Measurements from ENCODE around the gene NLRP5.
"Not testable (repeated sequence)": the region's sequence is repeated elsewhere in the genome, so short reads cannot be mapped to it uniquely, and the experiment has no call there.

NLRP5 gene

GRCh38 chr19:55993492-55993891 lies 6.9 kb downstream of the NLRP5 start:
- peaks cover 5% of the 10 kb centered on the region for H3K36me3 Mint-ChIP-seq (ENCODE audit: insufficient read depth)
- no peak for DNase-seq (ENCODE audit: low spot score in 2 of 2)
- ATAC-seq (replicated peaks; ENCODE audit: extremely low read depth, poor library complexity, severe bottlenecking), result no peak
- no peak overlapping the region for H3K4me3 Mint-ChIP-seq
- no peaks in the 10 kb centered on the region for H3K4me1 Mint-ChIP-seq
- H3K27ac Mint-ChIP-seq (ENCODE audit: low read depth), result no peak overlapping the region
- H3K9me3 Mint-ChIP-seq, result peaks cover 16% of the 10 kb centered on the region
- no peaks in the 10 kb centered on the region for H3K27me3 Mint-ChIP-seq

GRCh38 chr19:56014765-56015164 lies 28.2 kb downstream of the NLRP5 start:
- Mint-ChIP-seq H3K4me3 (no peak overlapping the region), H3K36me3 (ENCODE audit: insufficient read depth) (peaks cover 1% of the 10 kb centered on the region), H3K4me1 (no peaks in the 10 kb centered on the region), H3K27me3 (no peaks in the 10 kb centered on the region), H3K9me3 (peaks cover 16% of the 10 kb centered on the region), H3K27ac (ENCODE audit: low read depth) (no peak overlapping the region)
- DNase-seq (ENCODE audit: low spot score in 2 of 2) (no peak), ATAC-seq (replicated peaks; ENCODE audit: extremely low read depth, poor library complexity, severe bottlenecking) (no peak)

- H3K27me3 Mint-ChIP-seq, result no peaks in the 10 kb centered on the region
- H3K36me3 Mint-ChIP-seq (ENCODE audit: insufficient read depth), result peaks cover 1% of the 10 kb centered on the region
- no peak overlapping the region for H3K4me3 Mint-ChIP-seq
- no peak overlapping the region for H3K27ac Mint-ChIP-seq (ENCODE audit: low read depth)
- peaks cover 16% of the 10 kb centered on the region for H3K9me3 Mint-ChIP-seq
- ATAC-seq (replicated peaks; ENCODE audit: extremely low read depth, poor library complexity, severe bottlenecking) (no peak), DNase-seq (ENCODE audit: low spot score in 2 of 2) (no peak)
- no peaks in the 10 kb centered on the region for H3K4me1 Mint-ChIP-seq
Observed at GRCh38 chr19:56015756-56016155, 29.2 kb downstream of the NLRP5 start.

- not testable (repeated sequence) for H3K27ac Mint-ChIP-seq (ENCODE audit: low read depth); H3K27me3 Mint-ChIP-seq; DNase-seq (ENCODE audit: low spot score in 2 of 2); H3K4me3 Mint-ChIP-seq; ATAC-seq (replicated peaks; ENCODE audit: extremely low read depth, poor library complexity, severe bottlenecking); H3K36me3 Mint-ChIP-seq (ENCODE audit: insufficient read depth); H3K4me1 Mint-ChIP-seq
- H3K9me3 Mint-ChIP-seq, result peaks cover 16% of the 10 kb centered on the region
Observed at GRCh38 chr19:56019325-56019724, 32.8 kb downstream of the NLRP5 start.

GRCh38 chr19:56020355-56020975 lies 33.9 kb downstream of the NLRP5 start:
- not testable (repeated sequence) for DNase-seq (ENCODE audit: low spot score in 2 of 2); H3K27ac Mint-ChIP-seq (ENCODE audit: low read depth); H3K4me1 Mint-ChIP-seq; H3K4me3 Mint-ChIP-seq; H3K27me3 Mint-ChIP-seq; H3K36me3 Mint-ChIP-seq (ENCODE audit: insufficient read depth); ATAC-seq (replicated peaks; ENCODE audit: extremely low read depth, poor library complexity, severe bottlenecking)
- peaks cover 16% of the 10 kb centered on the region for H3K9me3 Mint-ChIP-seq

GRCh38 chr19:56026769-56027168 lies 40.2 kb downstream of the NLRP5 start:
- no peak overlapping the region for H3K4me3 Mint-ChIP-seq
- DNase-seq (ENCODE audit: low spot score in 2 of 2) (no peak), ATAC-seq (replicated peaks; ENCODE audit: extremely low read depth, poor library complexity, severe bottlenecking) (no peak)
- H3K9me3 Mint-ChIP-seq, result no peaks in the 10 kb centered on the region
- H3K4me1 Mint-ChIP-seq, result no peaks in the 10 kb centered on the region
- no peaks in the 10 kb centered on the region for H3K36me3 Mint-ChIP-seq (ENCODE audit: insufficient read depth)
- no peak overlapping the region for H3K27ac Mint-ChIP-seq (ENCODE audit: low read depth)
- H3K27me3 Mint-ChIP-seq, result no peaks in the 10 kb centered on the region

GRCh38 chr19:56053596-56053995 lies 67.0 kb downstream of the NLRP5 start:
- H3K4me1 Mint-ChIP-seq, result no peaks in the 10 kb centered on the region
- H3K36me3 Mint-ChIP-seq (ENCODE audit: insufficient read depth), result no peaks in the 10 kb centered on the region
- H3K4me3 Mint-ChIP-seq, result no peak overlapping the region
- H3K9me3 Mint-ChIP-seq, result no peaks in the 10 kb centered on the region
- no peak for DNase-seq (ENCODE audit: low spot score in 2 of 2)
- H3K27ac Mint-ChIP-seq (ENCODE audit: low read depth), result no peak overlapping the region
- ATAC-seq (replicated peaks; ENCODE audit: extremely low read depth, poor library complexity, severe bottlenecking), result no peak
- peaks cover 55% of the 10 kb centered on the region for H3K27me3 Mint-ChIP-seq

- ATAC-seq (replicated peaks; ENCODE audit: extremely low read depth, poor library complexity, severe bottlenecking) (peak; percentile 67), DNase-seq (ENCODE audit: low spot score in 2 of 2) (peak; percentile 39 to 43)
- Mint-ChIP-seq H3K36me3 (ENCODE audit: insufficient read depth) (no peaks in the 10 kb centered on the region), H3K9me3 (no peaks in the 10 kb centered on the region), H3K27ac (ENCODE audit: low read depth) (peak overlapping the region; percentile 38), H3K4me3 (peak overlapping the region; percentile 63), H3K27me3 (peaks cover 44% of the 10 kb centered on the region), H3K4me1 (peaks cover 12% of the 10 kb centered on the region)
Observed at GRCh38 chr19:56066152-56067023, 79.8 kb downstream of the NLRP5 start.

GRCh38 chr19:56069642-56070041 lies 83.1 kb downstream of the NLRP5 start:
- no peak overlapping the region for H3K4me3 Mint-ChIP-seq

GRCh38 chr19:56071151-56071550 lies 84.6 kb downstream of the NLRP5 start:
- DNase-seq (ENCODE audit: low spot score in 2 of 2), result no peak
- Mint-ChIP-seq H3K27ac (ENCODE audit: low read depth) (no peak overlapping the region), H3K4me1 (peaks cover 9% of the 10 kb centered on the region), H3K9me3 (no peaks in the 10 kb centered on the region), H3K36me3 (ENCODE audit: insufficient read depth) (no peaks in the 10 kb centered on the region), H3K4me3 (no peak overlapping the region), H3K27me3 (peaks cover 16% of the 10 kb centered on the region)
- no peak for ATAC-seq (replicated peaks; ENCODE audit: extremely low read depth, poor library complexity, severe bottlenecking)

More at GRCh38 chr19:56069642-56070041, 83.1 kb downstream of the NLRP5 start:
- no peaks in the 10 kb centered on the region for H3K9me3 Mint-ChIP-seq
- H3K4me1 Mint-ChIP-seq, result peaks cover 12% of the 10 kb centered on the region
- DNase-seq (ENCODE audit: low spot score in 2 of 2) (no peak), ATAC-seq (replicated peaks; ENCODE audit: extremely low read depth, poor library complexity, severe bottlenecking) (no peak)
- H3K27ac Mint-ChIP-seq (ENCODE audit: low read depth), result no peak overlapping the region
- peaks cover 20% of the 10 kb centered on the region for H3K27me3 Mint-ChIP-seq
- no peaks in the 10 kb centered on the region for H3K36me3 Mint-ChIP-seq (ENCODE audit: insufficient read depth)

GRCh38 chr19:56076498-56076897 lies 89.9 kb downstream of the NLRP5 start:
- Mint-ChIP-seq H3K36me3 (ENCODE audit: insufficient read depth) (peaks cover 2% of the 10 kb centered on the region), H3K4me3 (no peak overlapping the region), H3K9me3 (no peaks in the 10 kb centered on the region), H3K27me3 (peaks cover 8% of the 10 kb centered on the region), H3K27ac (ENCODE audit: low read depth) (no peak overlapping the region), H3K4me1 (peaks cover 10% of the 10 kb centered on the region)
- ATAC-seq (replicated peaks; ENCODE audit: extremely low read depth, poor library complexity, severe bottlenecking), result no peak
- DNase-seq (ENCODE audit: low spot score in 2 of 2), result no peak

GRCh38 chr19:56079609-56080008 lies 93.0 kb downstream of the NLRP5 start:
- peaks cover 11% of the 10 kb centered on the region for H3K27me3 Mint-ChIP-seq
- DNase-seq (ENCODE audit: low spot score in 2 of 2) (no peak), ATAC-seq (replicated peaks; ENCODE audit: extremely low read depth, poor library complexity, severe bottlenecking) (no peak)

More at GRCh38 chr19:56079609-56080008, 93.0 kb downstream of the NLRP5 start:
- no peaks in the 10 kb centered on the region for H3K9me3 Mint-ChIP-seq
- H3K27ac Mint-ChIP-seq (ENCODE audit: low read depth), result no peak overlapping the region
- H3K36me3 Mint-ChIP-seq (ENCODE audit: insufficient read depth), result peaks cover 2% of the 10 kb centered on the region
- peaks cover 11% of the 10 kb centered on the region for H3K4me1 Mint-ChIP-seq
- H3K4me3 Mint-ChIP-seq, result no peak overlapping the region
